HepG2 (cell line): Measurements from ENCODE around the gene RPSA.

Experiments
- CTCF ChIP-seq: sonication (generic); formaldehyde crosslinking; IDR thresholded peaks from 2 replicates; pipeline ENCODE4 v1.5.0; 2020; ENCODE audit warnings: mild to moderate bottlenecking, missing genetic modification reagents, moderate library complexity
- JUND ChIP-seq: sonication (generic); formaldehyde crosslinking; IDR thresholded peaks from 2 replicates; pipeline ENCODE4 v1.8.0; 2022; ENCODE audit warnings: mild to moderate bottlenecking, missing genetic modification reagents
- POLR2A ChIP-seq, 2 experiments: IDR thresholded peaks; 2 replicates each; pipeline ENCODE4 v1.6.1; 2011; ENCODE audit warnings: low read depth in 2 of 2, low read length in 2 of 2, mild to moderate bottlenecking in 1 of 2, moderate library complexity in 1 of 2; ENCODE audit not compliant: insufficient read depth in 1 of 2
- ZBTB39 ChIP-seq: sonication (generic); formaldehyde crosslinking; IDR thresholded peaks from 2 replicates; pipeline ENCODE4 v1.5.0; 2020; ENCODE audit warnings: missing genetic modification reagents
- ZNF644 ChIP-seq: IDR thresholded peaks from 2 replicates; pipeline ENCODE4 v1.6.1; 2016; ENCODE audit warnings: low read depth

GRCh38 chr3:39445927-39446326, 39.4 kb downstream of the RPSA start:
- TF ChIP-seq CTCF (no peak), ZNF644 (CRISPR knock-in tag) (no peak), JUND (CRISPR knock-in tag) (no peak), ZBTB39 (CRISPR knock-in tag) (no peak), POLR2A (IDR thresholded peaks at IDR 0.05; ENCODE audit: insufficient read depth in 1 of 2, low read depth in 2 of 2, low read length in 2 of 2) (no peak)
